HepG2 (cell line): ENCODE results near the gene PCNA. TPM values are rescaled to one million over a fixed set of nuclear protein-coding genes. Genes with fewer than 3 reads are reported as not detected.

Source experiments
- ASH2L ChIP-seq: fragments of 300-600, 200-600 bp; sonication (generic); IDR thresholded peaks from 2 replicates; pipeline ENCODE4 v1.7.0; 2017; ENCODE audit warnings: low read depth, mild to moderate bottlenecking, moderate library complexity, mixed read lengths, low read length; ENCODE audit not compliant: insufficient read length
- CHD4 ChIP-seq: fragments of 200-600 bp; sonication (generic); IDR thresholded peaks from 2 replicates; pipeline ENCODE4 v1.7.0; 2017; ENCODE audit warnings: mild to moderate bottlenecking, low read length, borderline replicate concordance
- EED ChIP-seq: sonication (generic); formaldehyde crosslinking; IDR thresholded peaks from 2 replicates; pipeline ENCODE4 v1.5.0; 2020; ENCODE audit warnings: mild to moderate bottlenecking, missing genetic modification reagents
- MED13 ChIP-seq: sonication (generic); formaldehyde crosslinking; IDR thresholded peaks from 2 replicates; pipeline ENCODE4 v1.5.0; 2020; ENCODE audit warnings: missing genetic modification reagents
- NCOR1 ChIP-seq: fragments of 200-600 bp; sonication (generic); IDR thresholded peaks from 2 replicates; pipeline ENCODE4 v1.7.0; 2017; ENCODE audit warnings: antibody characterized with exemption, low read length, borderline replicate concordance
- NFKBIZ ChIP-seq: IDR thresholded peaks from 2 replicates; pipeline ENCODE4 v1.6.1; 2018; ENCODE audit warnings: missing genetic modification reagents, missing compliant biosample characterization
- PCBP2 ChIP-seq: fragments of 200-400 bp; formaldehyde crosslinking; optimal IDR thresholded peaks from 2 replicates; pipeline ENCODE3; 2018; ENCODE audit warnings: low read length, low read depth; ENCODE audit not compliant: poor library complexity, severe bottlenecking
- PHF5A ChIP-seq: IDR thresholded peaks from one replicate; pipeline ENCODE4 v1.6.1; 2018; ENCODE audit warnings: low read depth, missing genetic modification reagents; ENCODE audit not compliant: unreplicated experiment
- RFX5 ChIP-seq: IDR thresholded peaks from 2 replicates; pipeline ENCODE4 v1.6.1; 2011; ENCODE audit warnings: low read depth, low read length, improper control_type of control experiment
- RNF219 ChIP-seq: sonication (generic); formaldehyde crosslinking; IDR thresholded peaks from 2 replicates; pipeline ENCODE4 v1.5.0; 2020; ENCODE audit warnings: mild to moderate bottlenecking, missing genetic modification reagents
- SIN3B ChIP-seq: fragments of 150-350 bp; IDR thresholded peaks from 2 replicates; pipeline ENCODE4 v1.6.1; 2014; ENCODE audit warnings: low read length
- SMYD3 ChIP-seq: sonication (generic); formaldehyde crosslinking; IDR thresholded peaks from 2 replicates; pipeline ENCODE4 v1.8.1; 2023; ENCODE audit warnings: mild to moderate bottlenecking, missing genetic modification reagents
- SRY ChIP-seq: sonication (generic); formaldehyde crosslinking; IDR thresholded peaks from 2 replicates; pipeline ENCODE4 v1.8.0; 2022; ENCODE audit warnings: mild to moderate bottlenecking, missing genetic modification reagents
- STAT5B ChIP-seq: sonication (generic); formaldehyde crosslinking; IDR thresholded peaks from 2 replicates; pipeline ENCODE4 v1.4.0; 2020; ENCODE audit warnings: missing genetic modification reagents
- TSC22D2 ChIP-seq: sonication (generic); formaldehyde crosslinking; IDR thresholded peaks from 2 replicates; pipeline ENCODE4 v1.5.1; 2020; ENCODE audit warnings: missing genetic modification reagents, mild to moderate bottlenecking, borderline replicate concordance
- UBTF ChIP-seq: sonication (generic); formaldehyde crosslinking; IDR thresholded peaks from 2 replicates; pipeline ENCODE4 v1.4.0; 2020; ENCODE audit warnings: mild to moderate bottlenecking, missing genetic modification reagents
- ZBTB10 ChIP-seq: sonication (generic); formaldehyde crosslinking; IDR thresholded peaks from 2 replicates; pipeline ENCODE4 v1.4.0; 2020; ENCODE audit warnings: missing genetic modification reagents, borderline replicate concordance
- ZBTB42 ChIP-seq: sonication (generic); formaldehyde crosslinking; IDR thresholded peaks from 2 replicates; pipeline ENCODE4 v1.5.0; 2020; ENCODE audit warnings: mild to moderate bottlenecking, missing genetic modification reagents
- ZFP36L2 ChIP-seq: sonication (generic); formaldehyde crosslinking; IDR thresholded peaks from 2 replicates; pipeline ENCODE4 v1.4.0; 2020; ENCODE audit warnings: missing genetic modification reagents
- ZNF136 ChIP-seq: sonication (generic); formaldehyde crosslinking; IDR thresholded peaks from 2 replicates; pipeline ENCODE4 v1.8.1; 2022; ENCODE audit warnings: low read depth, mild to moderate bottlenecking, moderate library complexity, missing genetic modification reagents
- ZNF432 ChIP-seq: sonication (generic); formaldehyde crosslinking; IDR thresholded peaks from 2 replicates; pipeline ENCODE4 v1.5.0; 2020; ENCODE audit warnings: missing genetic modification reagents, mild to moderate bottlenecking, borderline replicate concordance
- ZNF567 ChIP-seq: sonication (generic); formaldehyde crosslinking; IDR thresholded peaks from 2 replicates; pipeline ENCODE4 v1.8.1; 2023; ENCODE audit warnings: mild to moderate bottlenecking, missing genetic modification reagents, borderline replicate concordance
- polyA plus RNA-seq, 8 experiments: library from polyadenylated mRNA; depleted of rRNA in 3 of 8; stranded (reverse) in 7 of 8; unstranded in 1 of 8; fragments of >200 nt; fragmentation: Illumina TruSeq in 4 of 8; extraction: Trizol in 4 of 8; gene quantifications; 2 replicates each; pipeline versions ENCODE4 v1.2.1 to v1.2.3, GENCODE V29; 2011 to 2016; ENCODE audit warnings: low read depth in 4 of 8, missing spikeins in 1 of 8, mixed read lengths in 1 of 8; ENCODE audit not compliant: insufficient read depth in 1 of 8
- total RNA-seq, 5 experiments: library from RNA; depleted of rRNA; stranded (reverse); fragments of >200 nt; fragmentation: Illumina TruSeq; extraction: Trizol; gene quantifications; 2 replicates each; pipeline ENCODE4 v1.2.3, GENCODE V29; 2016; ENCODE audit warnings: low read depth in 1 of 5

PCNA gene
- total and polyA plus RNA-seq, 2 of the 13 experiments (the other 11 are each of a cell fraction or from before 2014, with no cell fraction given), result 229 to 655 TPM

GRCh38 chr20:5072756-5073659 lies 46.8 kb downstream of the PCNA start (continued):
- TF ChIP-seq TSC22D2 (CRISPR knock-in tag), result no peak
- no peak for TF ChIP-seq NCOR1
- no peak for TF ChIP-seq SIN3B
- 0 out of 2 replicates have a peak, but pooled peaks have one; percentile 41 for TF ChIP-seq SMYD3 (CRISPR knock-in tag)
- peak; percentile 30 for TF ChIP-seq PHF5A (CRISPR knock-in tag)
- no peak; the same call in 1 of the 2 replicates for TF ChIP-seq UBTF
- no peak for TF ChIP-seq ZNF432
- no peak for TF ChIP-seq STAT5B (CRISPR knock-in tag)
- no peak for TF ChIP-seq RFX5
- no peak for TF ChIP-seq RNF219 (CRISPR knock-in tag)
- TF ChIP-seq NFKBIZ (CRISPR knock-in tag), result 0 out of 2 replicates have a peak, but pooled peaks have one; percentile 8
- peak; percentile 76; the same call in 1 of the 2 replicates for TF ChIP-seq SRY (CRISPR knock-in tag)
- TF ChIP-seq EED (CRISPR knock-in tag), result no peak
- TF ChIP-seq CHD4, result no peak
- no peak for TF ChIP-seq ZFP36L2 (CRISPR knock-in tag)
- no peak for TF ChIP-seq ZBTB42
- TF ChIP-seq PCBP2, result no peak
- no peak for TF ChIP-seq MED13
- no peak for TF ChIP-seq ASH2L
- TF ChIP-seq ZBTB10 (CRISPR knock-in tag), result no peak
- TF ChIP-seq ZNF567 (CRISPR knock-in tag), result no peak
- TF ChIP-seq ZNF136, result no peak
